OCI-M2 (cell line): ENCODE results near the gene SWT1.
"Not testable (repeated sequence)": the region's sequence is repeated elsewhere in the genome, so short reads cannot be mapped to it uniquely, and the experiment has no call there.

Source experiments
- DNase-seq: peaks from one replicate; lab custom pipeline; 2025; ENCODE audit not compliant: unreplicated experiment; lab: John Stamatoyannopoulos, UW

The SWT1 gene

DNA sequence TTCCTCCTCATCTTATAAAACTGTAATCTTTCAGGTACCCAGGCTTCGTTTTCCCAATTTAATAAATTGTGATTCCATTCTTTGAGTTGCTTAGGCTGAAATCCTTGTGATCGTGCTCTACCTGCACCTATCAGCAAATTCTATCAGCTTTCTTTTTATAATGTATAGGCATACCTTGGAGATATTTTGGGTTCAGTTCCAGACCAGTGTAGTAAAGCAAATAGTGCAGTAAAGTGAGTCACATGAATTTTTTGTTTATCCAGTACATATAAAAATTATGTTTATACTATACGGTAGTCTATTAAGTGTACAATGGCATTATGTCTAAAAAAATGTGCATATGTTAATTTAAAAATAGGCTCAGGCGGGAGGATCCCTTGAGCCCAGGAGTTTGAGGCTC is 5.5 kb downstream of the SWT1 start:
- DNase-seq = no peak

DNA sequence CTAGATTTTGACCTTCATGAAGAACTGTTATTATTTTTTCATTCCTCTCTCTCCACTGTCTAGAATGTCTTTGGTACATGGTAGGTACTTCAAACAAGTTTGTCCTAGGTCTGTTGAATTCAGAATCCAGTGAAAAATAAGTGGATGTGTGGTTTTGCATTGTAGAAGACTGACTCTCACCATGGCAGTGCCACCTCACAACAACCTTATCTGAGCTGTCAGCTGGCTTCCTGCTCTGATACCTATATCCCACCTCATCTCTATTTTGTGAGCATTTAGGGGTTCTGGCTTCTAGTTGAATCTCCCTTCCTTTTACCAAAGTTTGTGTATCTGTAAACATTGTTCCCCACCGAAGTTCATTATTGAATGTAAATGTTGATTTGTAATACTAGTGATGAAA is 9.1 kb downstream of the SWT1 start:
- no peak for DNase-seq

DNA sequence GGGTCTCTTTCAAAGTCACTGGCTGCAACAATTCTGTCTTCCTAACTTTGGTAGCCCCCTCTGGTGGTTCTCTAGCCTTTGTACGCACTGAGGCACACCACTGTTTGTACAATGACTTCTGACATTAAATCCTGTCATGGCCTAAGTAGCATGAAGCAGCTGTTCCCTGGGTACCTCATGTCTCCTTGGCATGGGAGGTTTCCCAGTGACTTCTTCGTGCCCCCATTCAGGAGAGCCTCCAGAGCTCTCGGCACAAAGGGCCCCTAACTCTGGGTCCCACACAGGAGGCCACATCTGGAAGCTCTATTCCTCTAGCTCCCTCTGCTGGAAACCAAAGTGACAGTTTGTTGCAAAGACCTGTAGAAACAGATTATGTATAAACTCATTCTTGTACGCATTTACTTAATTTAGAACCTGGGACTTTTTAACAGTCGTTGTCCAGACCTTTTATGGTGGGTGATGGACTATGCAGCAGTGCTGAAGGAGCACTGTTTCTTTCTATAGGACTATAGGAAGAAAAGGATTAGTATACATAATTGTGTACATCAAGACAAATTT is 13.4 kb downstream of the SWT1 start:
- no peak for DNase-seq

DNA sequence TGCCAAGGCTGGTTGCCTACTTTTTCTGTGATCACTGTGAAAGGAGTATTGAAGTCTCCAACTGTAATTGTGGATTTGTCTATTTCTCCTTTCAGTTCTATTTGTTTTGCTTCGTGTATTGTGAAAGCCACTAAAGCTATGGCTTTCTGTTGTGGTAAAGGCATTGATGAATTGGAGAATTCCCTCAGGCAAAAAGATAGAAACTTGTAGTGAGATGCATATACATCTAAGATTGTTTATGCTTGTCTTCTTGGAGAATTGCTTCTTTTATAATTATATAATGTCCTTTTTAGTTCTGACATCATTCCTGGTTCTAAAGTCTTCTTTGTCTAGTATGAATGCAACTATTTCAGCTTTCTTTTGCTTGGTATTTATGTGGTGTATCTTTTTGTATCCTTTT is 36.8 kb downstream of the SWT1 start:
- no peak for DNase-seq

DNA sequence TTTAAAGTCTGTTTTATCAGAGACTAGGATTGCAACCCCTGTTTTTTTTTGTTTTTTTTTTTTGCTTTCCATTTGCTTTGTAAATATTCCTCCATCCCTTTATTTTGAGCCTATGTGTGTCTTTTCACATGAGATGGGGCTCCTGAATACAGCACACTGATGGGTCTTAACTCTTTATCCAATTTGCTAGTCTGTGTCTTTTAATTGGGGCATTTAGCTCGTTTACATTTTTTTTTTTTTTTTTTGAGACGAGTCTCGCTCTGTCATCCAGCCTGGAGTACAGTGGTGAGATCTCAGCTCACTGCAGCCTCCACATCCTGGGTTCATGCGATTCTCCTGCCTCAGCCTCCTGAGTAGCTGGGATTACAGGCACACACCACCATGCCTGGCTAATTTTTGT is 41.7 kb downstream of the SWT1 start:
- not testable (repeated sequence) for DNase-seq

DNA sequence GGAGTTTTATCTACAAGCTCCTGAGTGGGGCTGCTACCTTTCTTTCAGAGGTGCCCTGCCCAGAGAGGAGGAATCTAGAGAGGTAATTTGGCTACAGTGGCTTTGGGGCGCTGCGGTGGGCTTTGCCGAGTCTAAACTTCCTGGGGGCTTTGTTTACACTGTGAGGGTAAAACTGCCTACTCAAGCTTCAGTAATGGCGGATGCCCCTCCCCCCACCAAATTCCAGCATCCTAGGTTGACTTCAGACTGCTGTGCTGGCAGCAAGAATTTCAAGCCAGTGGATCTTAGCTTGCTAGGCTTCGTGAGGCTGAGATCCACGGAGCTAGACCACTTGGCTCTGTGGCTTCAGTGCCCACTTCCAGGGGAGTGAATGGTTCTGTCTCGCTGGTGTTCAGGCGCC is 43.9 kb downstream of the SWT1 start:
- no peak for DNase-seq

DNA sequence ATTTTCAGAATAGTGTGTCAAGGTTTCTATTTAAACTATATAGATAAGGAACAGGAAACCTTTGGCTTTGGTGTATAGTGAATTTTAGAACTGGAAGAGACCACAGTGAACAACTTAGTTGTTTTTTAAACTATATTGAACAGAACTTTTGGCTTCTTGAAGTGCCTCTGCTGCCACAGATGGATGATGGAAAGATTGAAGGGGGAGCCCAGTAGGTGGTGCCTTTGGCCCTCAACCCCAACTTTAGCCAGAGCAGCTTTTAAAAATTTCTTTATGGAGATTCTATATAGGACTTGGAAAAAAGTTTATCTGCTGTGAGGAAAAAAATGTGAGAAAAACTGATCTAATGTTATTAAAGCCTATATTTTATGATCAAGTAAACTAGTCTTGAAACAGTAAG is 50.2 kb downstream of the SWT1 start:
- no peak for DNase-seq

DNA sequence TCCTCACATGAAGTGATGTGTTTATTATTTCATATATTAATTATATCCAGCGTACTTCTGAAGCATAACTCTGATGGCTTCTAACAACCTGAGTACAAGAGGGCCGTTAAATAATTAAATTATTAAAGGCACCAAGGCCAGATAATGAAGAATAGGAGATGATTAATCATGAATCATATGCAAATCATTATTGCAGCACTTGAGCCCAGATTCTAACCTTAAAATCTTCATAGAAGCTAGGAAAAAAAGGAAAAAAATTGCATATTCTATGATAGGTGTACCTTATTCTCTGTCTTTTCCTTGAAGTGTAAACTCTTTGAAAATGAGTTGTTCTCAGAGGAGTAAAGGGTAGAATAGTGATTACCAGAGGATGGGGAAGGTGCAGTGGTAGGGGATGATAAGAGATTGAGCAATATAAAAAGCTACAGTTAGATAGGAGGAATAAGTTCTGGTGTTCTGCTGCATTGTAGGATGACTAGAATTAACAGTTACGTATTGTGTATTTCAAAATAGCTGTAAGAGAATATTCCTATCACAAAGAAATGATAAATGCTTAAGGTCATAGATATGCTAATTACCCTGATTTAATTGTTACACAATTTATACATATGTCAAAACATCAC is 51.1 kb downstream of the SWT1 start:
- no peak for DNase-seq

DNA sequence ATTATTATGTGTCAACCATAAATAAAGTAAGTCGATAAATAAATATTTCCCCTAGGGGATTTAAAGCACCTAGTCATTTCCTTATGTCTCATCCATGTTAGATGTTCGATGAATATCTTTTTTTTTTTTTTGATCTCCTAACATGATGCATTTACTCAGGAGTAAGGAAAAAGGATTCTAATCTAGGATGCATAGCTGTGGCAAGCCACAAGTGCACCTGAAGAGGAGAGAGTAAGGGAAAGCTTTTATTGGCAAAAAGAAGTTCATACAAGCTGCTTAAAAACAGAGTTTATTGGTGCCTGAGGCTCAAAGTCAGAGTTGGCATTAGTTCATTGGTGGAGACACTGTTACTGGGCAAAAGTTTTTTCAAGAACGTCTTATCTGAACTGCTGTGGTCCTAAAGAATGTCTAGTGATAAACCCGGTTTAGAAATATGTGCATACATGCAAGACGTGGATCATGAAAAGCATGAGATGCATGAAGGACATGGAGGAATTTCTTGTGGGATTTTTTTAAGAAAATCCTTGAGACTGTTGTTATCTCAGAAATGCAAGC is 51.7 kb downstream of the SWT1 start:
- DNase-seq = no peak

DNA sequence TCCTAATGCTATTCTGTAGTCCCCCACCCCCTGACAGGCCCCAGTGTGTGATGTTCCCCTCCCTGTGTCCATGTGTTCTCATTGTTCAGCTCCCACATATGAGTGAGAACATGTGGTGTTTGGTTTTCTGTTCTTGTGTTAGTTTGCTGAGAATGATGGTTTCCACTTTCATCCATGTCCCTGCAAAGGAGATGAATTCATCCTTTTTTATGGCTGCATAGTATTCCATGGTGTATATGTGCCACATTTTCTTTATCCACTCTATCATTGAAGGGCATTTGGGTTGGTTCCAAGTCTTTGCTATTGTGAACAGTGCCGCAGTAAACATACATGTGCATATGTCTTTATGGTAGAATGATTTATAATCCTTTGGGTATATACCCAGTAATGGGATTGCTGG is 52.4 kb downstream of the SWT1 start:
- DNase-seq = not testable (repeated sequence)

DNA sequence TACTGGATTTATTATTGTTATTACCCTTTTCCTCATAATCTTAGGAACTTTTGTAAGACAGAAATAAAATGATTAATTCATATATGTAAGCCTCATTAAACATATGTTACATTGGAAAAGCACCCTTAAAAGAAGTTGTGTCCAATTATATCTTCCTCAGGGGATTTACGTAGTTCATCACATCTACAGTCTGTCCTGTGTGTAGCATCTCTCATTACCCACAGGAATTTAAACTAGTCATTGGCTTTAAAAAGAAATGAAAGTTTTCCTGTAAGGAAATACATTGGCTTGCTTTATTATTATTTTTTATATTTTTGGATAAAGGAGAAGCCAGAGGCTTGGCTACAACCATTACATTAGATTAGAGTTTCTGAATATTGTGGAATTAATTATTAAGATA is 56.1 kb downstream of the SWT1 start:
- DNase-seq = no peak

DNA sequence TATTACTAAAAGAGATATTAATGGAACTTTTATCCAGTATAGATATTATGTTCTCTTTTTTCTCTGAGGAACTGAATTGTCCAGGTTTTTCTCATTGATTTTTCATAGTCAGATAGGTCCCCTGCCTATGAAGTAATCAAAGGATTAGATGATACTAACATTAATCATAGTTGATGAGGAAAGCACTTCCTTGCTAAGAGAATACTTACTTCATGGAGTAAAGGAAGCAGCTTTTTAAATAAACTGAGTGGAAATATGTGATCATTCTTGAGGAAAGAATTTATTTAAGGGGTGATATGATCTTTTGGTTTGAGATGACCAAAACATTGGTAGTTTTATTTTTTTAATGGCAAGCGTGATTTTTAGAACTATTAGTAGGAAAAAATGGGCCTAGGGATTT is 58.9 kb downstream of the SWT1 start:
- no peak for DNase-seq

DNA sequence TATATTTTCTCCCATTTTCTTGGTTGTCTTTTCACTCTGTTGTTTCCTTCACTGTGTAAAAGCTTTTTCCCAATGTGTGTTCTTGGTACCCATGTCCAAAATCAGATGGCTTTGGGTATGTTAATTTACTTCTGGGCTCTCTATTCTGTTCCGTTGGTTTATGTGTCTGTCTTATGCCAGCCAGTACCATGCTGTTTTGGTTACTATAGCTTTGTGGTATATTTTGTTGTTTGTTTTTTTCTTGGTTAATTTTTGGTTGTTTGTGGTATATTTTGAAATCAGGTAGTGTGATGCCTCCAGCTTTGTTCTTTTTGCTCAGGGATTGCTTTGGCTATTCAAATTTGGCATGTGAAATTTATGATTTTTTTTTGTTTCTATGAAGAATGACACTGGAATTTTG is 67.2 kb downstream of the SWT1 start:
- DNase-seq = no peak

DNA sequence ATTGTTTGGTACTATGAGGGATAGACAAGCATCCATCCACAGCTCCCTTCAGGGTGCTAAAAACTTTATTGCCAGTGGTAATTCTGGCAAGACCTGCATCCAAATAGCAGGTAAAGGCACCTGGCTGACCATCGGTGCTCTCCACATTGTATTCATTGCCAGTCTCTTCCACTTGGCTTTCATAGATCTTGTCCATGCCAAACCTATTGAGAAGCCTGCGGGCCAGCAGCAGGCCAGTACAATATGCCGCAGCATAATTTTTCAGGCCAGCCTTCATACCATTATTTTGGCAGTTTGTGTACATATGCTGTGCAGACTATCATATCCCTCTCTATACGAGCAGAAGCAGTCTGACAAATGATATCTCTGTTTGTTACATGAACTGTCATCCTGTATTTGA is 70.2 kb downstream of the SWT1 start:
- no peak for DNase-seq

DNA sequence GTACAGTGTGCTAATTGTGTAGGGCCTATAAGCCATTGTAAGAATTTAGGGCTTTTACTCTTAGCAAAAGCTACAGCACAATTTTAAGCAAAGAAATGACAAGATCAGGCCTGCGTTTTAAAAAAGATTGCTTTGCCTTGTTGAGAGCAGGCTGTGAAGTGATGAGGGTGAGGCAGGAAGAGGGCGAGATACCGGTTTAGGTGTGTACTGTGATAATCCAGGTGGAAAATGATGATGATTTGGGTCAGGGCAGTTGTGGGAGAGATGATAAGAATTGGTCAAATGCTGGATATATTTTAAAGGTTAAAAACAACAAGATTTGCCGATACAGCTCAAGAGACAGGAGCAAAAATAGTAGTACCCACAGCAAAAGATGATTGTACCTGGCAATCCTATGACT is 72.0 kb downstream of the SWT1 start:
- DNase-seq = no peak

DNA sequence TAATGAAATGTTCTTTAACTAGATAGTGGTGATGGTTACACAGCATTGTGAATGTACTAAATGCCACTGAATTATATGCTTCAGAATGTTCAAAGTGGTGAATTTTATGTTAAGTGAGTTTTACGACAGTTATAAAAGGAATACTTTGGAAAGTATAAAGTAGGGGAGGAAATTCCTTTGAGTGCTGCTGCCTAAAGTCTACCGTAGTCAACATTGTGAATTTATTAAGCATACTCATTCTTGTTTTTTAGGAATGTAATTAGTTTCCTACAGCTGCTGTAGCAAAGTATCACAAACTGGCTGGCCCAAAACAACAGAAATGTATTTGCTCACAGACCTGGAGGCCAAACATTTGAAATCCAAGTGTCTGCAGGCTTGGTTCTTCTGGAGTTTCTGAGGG is 73.0 kb downstream of the SWT1 start:
- DNase-seq = no peak

DNA sequence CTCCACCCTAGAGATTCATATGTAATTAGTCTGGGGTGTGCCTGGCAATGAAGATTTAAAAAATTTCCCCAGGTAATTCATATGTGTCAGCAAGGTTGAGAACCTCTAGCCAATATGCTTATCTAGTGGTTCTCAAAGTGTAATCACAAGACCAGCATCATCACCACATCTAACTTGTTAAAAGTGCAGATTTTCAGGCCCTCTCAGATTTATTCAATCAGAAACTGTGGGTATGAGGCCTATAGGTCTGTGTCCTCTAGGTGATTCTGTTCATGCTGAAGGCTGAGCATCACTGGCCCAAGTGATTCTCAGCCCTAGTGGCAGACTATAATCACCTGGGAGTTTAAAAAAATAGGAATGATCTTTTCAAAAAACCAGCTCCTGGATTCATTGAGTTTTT is 75.9 kb downstream of the SWT1 start:
- no peak for DNase-seq

DNA sequence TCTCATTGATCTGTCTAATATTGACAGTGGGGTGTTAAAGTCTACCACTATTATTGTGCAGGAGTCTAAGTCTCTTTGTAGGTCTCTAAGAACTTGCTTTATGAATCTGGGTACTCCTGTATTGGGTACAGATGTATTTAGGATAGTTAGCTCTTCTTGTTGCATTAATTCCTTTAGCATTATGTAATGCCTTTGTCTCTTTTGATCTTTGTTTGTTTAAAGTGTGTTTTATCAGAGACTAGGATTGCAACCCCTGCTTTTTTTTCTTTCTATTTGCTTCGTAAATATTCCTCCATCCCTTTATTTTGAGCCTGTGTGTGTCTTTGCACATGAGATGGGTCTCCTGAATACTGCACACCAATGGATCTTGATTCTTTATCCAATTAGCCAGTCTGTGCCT is 77.2 kb downstream of the SWT1 start:
- not testable (repeated sequence) for DNase-seq

DNA sequence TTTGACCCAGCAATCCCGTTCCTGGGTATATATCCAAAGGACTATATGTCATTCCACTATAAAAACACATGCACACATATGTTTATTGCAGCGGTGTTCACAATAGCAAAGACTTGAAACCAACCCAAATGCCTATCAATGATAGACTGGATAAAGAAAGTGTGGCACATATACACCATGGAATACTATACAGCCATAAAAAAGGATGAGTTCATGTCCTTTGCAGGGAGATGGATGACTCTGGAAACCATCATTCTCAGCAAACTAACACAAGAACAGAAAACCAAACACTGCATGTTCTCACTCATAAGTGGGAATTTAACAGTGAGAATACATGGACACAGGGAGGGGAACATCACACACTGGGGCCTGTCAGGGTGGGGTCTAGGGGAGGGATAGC is 80.2 kb downstream of the SWT1 start:
- not testable (repeated sequence) for DNase-seq

DNA sequence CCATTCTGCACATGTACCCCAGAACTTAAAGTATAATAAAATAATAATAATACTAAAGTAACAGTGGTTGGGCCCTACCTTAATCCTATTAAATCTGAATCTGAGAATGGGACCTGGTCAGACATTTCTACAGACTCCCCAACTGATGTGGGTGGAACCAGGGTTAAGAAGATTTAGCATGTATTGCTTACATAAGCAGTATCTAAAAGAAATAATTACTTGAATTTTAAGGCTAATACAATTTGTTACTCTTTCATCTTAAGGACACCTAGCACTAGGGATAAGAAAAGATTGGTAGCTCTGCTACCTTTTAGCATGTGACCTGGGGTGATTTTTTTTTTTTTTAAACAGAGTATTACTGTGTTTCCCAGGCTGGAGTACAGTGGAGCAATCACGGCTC is 80.7 kb downstream of the SWT1 start:
- no peak for DNase-seq

DNA sequence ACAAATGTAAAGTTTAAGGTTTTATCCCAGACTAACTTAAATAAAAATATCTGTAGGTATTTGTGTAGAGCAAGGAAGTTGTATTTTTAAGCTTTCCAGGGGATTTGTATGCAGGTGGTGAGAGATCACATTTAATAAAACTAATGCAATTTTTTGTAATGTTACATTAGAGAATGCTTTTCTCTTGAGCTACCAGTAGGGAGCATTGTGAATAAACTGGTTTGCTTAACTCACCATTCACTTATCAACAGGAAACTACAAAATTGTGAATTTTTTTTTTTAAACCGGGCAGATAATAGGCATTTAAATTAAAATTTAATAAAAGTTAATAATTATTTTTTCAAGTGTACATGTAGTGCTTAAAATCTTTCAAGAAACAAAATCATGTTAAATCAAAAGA is 81.5 kb downstream of the SWT1 start:
- DNase-seq = no peak

DNA sequence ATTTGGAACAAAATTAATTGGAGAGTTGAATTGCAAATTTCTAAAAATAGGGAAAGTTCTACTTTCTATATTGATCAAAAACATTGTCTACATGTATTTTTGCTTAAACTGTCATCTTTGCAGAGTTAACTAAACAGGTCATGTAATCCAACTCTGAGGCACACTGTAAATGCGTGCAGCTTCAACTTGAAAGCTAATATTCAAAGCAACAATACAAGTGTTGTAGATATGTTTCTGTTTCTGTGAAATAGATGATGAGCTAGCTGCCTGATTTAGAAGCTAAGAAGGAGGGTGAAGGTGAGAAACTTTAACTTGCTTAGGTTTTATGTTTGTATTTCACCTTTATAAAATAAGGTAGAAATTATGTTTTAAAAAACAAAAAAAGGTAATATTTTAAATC is 82.9 kb downstream of the SWT1 start:
- no peak for DNase-seq

DNA sequence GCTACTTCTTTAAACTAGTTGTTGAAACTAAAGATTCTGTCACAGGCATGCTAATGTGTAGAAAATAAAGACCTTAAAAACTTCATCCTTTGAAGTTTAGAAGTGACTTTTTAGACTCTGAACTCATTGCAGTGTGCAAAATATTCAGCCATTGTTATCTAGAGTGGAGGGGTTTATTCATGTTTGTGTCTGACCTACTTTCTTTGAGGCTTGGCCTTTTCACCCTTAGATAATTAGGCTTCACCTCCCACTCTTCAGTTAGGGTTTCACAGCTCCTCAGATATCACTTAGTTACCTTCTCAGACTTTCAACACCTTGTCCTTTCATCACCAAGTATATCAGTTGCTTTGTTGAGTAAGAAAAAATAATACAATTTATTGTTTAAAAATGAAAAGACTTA is 84.2 kb downstream of the SWT1 start:
- DNase-seq = no peak
